ENCODE data around the gene CDC34.
A peak's percentile ranks its signal among the peaks of the same experiment; 100 is the strongest.

CDC34 gene

GRCh38 chr19:585551-586110, 54.1 kb downstream of the CDC34 start:
- no peak for TF ChIP-seq CTCF (conservative IDR thresholded peaks at IDR 0.05)
- H3K27ac ChIP-seq, result no peak overlapping the region

GRCh38 chr19:588093-588740, 56.7 kb downstream of the CDC34 start:
- peak; percentile 84 for TF ChIP-seq CTCF (conservative IDR thresholded peaks at IDR 0.05)
- no peak for TF ChIP-seq ZFX (IDR thresholded peaks at IDR 0.05)
- no peak overlapping the region for H3K27ac ChIP-seq

GRCh38 chr19:588741-589692, 57.5 kb downstream of the CDC34 start:
- no peak overlapping the region for H3K27ac ChIP-seq
- TF ChIP-seq ZFX (IDR thresholded peaks at IDR 0.05) (no peak), CTCF (conservative IDR thresholded peaks at IDR 0.05) (no peak)

- TF ChIP-seq CTCF (conservative IDR thresholded peaks at IDR 0.05) (no peak), ZFX (IDR thresholded peaks at IDR 0.05) (no peak)
- H3K27ac ChIP-seq, result no peak within 1 kb of the TSS
These were observed 58.3 kb downstream of the CDC34 start, which contains the start of gene HCN2 for GRCh38 chr19:589693-590395. Gene HCN2, plus strand, starts transcription at chr19:589881. Its CDS starts 65 bp downstream, at chr19:589946.

GRCh38 chr19:590396-590745, 58.8 kb downstream of the CDC34 start:
- H3K27ac ChIP-seq, result no peak overlapping the region
- TF ChIP-seq ZFX (IDR thresholded peaks at IDR 0.05) (no peak), CTCF (conservative IDR thresholded peaks at IDR 0.05) (no peak)

- H3K27ac ChIP-seq, result no peak overlapping the region
- TF ChIP-seq CTCF (conservative IDR thresholded peaks at IDR 0.05), result no peak
- no peak for TF ChIP-seq ZFX (IDR thresholded peaks at IDR 0.05)
These were observed 59.2 kb downstream of the CDC34 start for GRCh38 chr19:590750-591098.
